NB4 (cell line): ENCODE measurements around the gene RBPJL.

Source experiments
- MYC ChIP-seq: IDR thresholded peaks from 2 replicates; pipeline ENCODE4 v1.6.1; 2011; ENCODE audit warnings: low read depth, low read length
- POLR2A ChIP-seq: IDR thresholded peaks from 2 replicates; pipeline ENCODE4 v1.6.1; 2011; ENCODE audit warnings: mild to moderate bottlenecking; ENCODE audit not compliant: insufficient read length; ENCODE audit errors: extremely low read depth
- TF ChIP-seq, protein P1 (sequence below): IDR thresholded peaks from one replicate; pipeline ENCODE4 v1.5.1; 2012; ENCODE audit warnings: low read depth, low read length
- TF ChIP-seq, protein P2 (sequence below): IDR thresholded peaks from 2 replicates; pipeline ENCODE4 v1.6.1; 2011; ENCODE audit warnings: low read depth, low read length

DNA sequence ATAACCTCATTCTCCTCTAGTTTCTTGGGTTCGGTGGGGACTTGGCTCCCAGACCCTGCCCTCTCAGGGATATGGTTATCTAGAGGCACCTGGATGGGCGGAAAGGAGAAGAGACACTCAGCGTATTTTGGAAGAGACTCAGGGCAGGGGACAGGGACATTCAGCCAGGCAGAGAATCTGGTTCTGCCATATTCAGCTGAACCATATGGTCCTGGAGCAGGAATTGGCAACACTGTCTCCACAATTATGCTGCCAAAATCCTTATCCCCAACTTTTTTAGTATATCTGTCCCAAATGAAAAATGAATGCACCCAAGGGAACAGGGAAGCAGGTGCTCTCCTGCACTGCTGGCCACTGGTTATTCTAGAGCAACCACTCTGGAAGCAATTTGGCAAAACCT is 23.8 kb downstream of the RBPJL start:
- no peak for TF ChIP-seq POLR2A
- TF ChIP-seq, protein P1, sequence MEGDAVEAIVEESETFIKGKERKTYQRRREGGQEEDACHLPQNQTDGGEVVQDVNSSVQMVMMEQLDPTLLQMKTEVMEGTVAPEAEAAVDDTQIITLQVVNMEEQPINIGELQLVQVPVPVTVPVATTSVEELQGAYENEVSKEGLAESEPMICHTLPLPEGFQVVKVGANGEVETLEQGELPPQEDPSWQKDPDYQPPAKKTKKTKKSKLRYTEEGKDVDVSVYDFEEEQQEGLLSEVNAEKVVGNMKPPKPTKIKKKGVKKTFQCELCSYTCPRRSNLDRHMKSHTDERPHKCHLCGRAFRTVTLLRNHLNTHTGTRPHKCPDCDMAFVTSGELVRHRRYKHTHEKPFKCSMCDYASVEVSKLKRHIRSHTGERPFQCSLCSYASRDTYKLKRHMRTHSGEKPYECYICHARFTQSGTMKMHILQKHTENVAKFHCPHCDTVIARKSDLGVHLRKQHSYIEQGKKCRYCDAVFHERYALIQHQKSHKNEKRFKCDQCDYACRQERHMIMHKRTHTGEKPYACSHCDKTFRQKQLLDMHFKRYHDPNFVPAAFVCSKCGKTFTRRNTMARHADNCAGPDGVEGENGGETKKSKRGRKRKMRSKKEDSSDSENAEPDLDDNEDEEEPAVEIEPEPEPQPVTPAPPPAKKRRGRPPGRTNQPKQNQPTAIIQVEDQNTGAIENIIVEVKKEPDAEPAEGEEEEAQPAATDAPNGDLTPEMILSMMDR = no peak
- TF ChIP-seq MYC = no peak
- TF ChIP-seq, protein P2, sequence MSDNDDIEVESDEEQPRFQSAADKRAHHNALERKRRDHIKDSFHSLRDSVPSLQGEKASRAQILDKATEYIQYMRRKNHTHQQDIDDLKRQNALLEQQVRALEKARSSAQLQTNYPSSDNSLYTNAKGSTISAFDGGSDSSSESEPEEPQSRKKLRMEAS = no peak
